Tibial artery (tissue), 4 donors: ENCODE measurements around the gene TGFBRAP1.
A peak's percentile ranks its signal among the peaks of the same experiment; 100 is the strongest.

Experiments
- DNase-seq, 2 donors: peaks; one replicate each; pipeline ENCODE4 v3.0.0-alpha.2; 2019
- H3K27ac ChIP-seq, 2 donors: fragments of 200-600 bp; sonication (generic) in 1 of 2; 1 replicate in 1 of 2; 2 replicates in 1 of 2; pipeline ENCODE4 v1.5.1; 2018 to 2019; ENCODE audit warnings: mild to moderate bottlenecking in 1 of 2
- H3K27me3 ChIP-seq, 2 donors: fragments of 200-600 bp; sonication (generic) in 1 of 2; one replicate each; pipeline versions ENCODE4 v1.5.1 to v1.6.0; 2016 to 2019
- H3K36me3 ChIP-seq, 3 donors: fragments of 200-600 bp; sonication (generic) in 2 of 3; one replicate each; pipeline ENCODE4 v1.5.1; 2016 to 2019; ENCODE audit warnings: mild to moderate bottlenecking in 2 of 3
- H3K4me1 ChIP-seq, 4 donors: fragments of 200-600 bp; sonication (generic) in 2 of 4; 1 replicate in 3 of 4; 2 replicates in 1 of 4; pipeline ENCODE4 v1.5.1; 2016 to 2019
- H3K4me3 ChIP-seq, 2 donors: fragments of 200-600 bp; sonication (generic) in 1 of 2; 1 replicate in 1 of 2; 2 replicates in 1 of 2; pipeline ENCODE4 v1.5.1; 2018 to 2019; ENCODE audit warnings: mild to moderate bottlenecking in 2 of 2
- H3K9me3 ChIP-seq, 3 donors: fragments of 200-600 bp; sonication (generic) in 1 of 3; one replicate each; pipeline ENCODE4 v1.5.1; 2016 to 2019
- intact Hi-C: fragments of 100-400 bp; cut with DNase I; formaldehyde crosslinking; loops from one replicate; pipeline ENCODE4 v1.15.0; 2023; ENCODE audit warnings: low total_unique reads
- TF ChIP-seq, protein P1 (sequence below), 2 experiments: fragments of 200-600 bp in 1 of 2; fragments of 450-650 bp in 1 of 2; IDR thresholded peaks; one replicate each; pipeline ENCODE4 v1.5.1; 2017 to 2019; ENCODE audit warnings: antibody characterized with exemption in 2 of 2, mild to moderate bottlenecking in 1 of 2, moderate library complexity in 1 of 2

TGFBRAP1 gene

DNA sequence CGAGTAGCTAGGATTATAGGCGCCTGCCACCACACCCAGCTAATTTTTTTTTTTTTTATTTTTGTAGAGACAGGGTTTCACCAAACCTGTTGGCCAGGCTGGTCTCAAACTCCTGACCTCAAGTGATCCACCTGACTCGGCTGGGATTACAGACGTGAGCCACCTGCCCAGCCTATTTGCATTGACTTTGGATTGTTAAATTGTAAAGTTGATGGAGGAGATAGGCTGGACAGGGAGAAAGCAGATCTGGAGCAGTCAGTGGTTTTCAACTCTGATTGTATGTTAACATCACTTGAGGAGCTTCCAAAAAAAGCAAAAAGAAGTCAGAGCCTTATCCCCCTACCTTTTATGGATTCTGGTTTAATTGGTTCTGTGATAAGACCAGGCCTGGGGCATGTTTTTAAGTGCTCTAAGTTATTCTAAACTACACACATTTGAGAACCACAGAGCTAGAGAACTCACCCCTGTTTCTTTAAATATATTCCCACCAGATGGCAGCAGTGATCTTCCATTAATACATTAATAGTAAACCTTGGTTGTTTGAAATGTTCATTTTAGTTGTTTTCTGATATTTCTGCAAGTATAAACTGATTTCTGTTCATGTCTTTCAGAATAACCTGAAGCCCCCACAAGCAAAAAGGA, 15.3 kb upstream of the TGFBRAP1 start:
- H3K27ac ChIP-seq = no peak overlapping the region
- H3K4me1 ChIP-seq = no peaks in the 10 kb centered on the region
- H3K27me3 ChIP-seq = no peaks in the 10 kb centered on the region
- H3K36me3 ChIP-seq = peaks cover 70 to 87% (median 84%) of the 10 kb centered on the region in 3 donors
- intact Hi-C loops = no loop called here
- H3K9me3 ChIP-seq = no peaks in the 10 kb centered on the region
- TF ChIP-seq, protein P1, sequence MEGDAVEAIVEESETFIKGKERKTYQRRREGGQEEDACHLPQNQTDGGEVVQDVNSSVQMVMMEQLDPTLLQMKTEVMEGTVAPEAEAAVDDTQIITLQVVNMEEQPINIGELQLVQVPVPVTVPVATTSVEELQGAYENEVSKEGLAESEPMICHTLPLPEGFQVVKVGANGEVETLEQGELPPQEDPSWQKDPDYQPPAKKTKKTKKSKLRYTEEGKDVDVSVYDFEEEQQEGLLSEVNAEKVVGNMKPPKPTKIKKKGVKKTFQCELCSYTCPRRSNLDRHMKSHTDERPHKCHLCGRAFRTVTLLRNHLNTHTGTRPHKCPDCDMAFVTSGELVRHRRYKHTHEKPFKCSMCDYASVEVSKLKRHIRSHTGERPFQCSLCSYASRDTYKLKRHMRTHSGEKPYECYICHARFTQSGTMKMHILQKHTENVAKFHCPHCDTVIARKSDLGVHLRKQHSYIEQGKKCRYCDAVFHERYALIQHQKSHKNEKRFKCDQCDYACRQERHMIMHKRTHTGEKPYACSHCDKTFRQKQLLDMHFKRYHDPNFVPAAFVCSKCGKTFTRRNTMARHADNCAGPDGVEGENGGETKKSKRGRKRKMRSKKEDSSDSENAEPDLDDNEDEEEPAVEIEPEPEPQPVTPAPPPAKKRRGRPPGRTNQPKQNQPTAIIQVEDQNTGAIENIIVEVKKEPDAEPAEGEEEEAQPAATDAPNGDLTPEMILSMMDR (IDR thresholded peaks at IDR 0.05) = peak; percentile 11 to 35
- DNase-seq = no peak
- H3K4me3 ChIP-seq = no peak overlapping the region

DNA sequence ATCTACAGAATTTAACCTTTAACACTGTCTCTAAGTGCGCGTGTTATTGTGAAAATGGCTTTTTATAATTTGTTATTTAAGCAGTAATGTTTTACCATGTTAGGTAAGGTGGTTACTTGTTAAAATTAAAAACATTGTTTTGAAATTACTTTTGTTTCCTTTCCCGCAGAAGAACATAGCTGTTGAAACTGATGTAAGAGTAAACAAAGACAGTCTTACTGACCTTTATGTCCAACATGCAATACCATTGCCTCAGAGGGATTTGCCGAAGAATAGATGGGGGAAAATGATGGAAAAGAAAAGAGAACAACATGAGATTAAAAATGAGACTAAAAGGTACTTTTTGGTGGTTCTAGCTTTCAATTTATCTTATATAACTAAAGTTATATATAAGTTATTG, 9.9 kb upstream of the TGFBRAP1 start:
- Histone ChIP-seq H3K27ac (no peak overlapping the region), H3K27me3 (no peaks in the 10 kb centered on the region), H3K9me3 (no peaks in the 10 kb centered on the region), H3K4me3 (no peak overlapping the region), H3K36me3 (peaks cover 30 to 46% (median 39%) of the 10 kb centered on the region in 3 donors), H3K4me1 (peaks cover 0 to 23% (median 19%) of the 10 kb centered on the region in 4 donors)
- no peak for DNase-seq
- intact Hi-C loops = no loop called here
- TF ChIP-seq, protein P1 (IDR thresholded peaks at IDR 0.05) = no peak

DNA sequence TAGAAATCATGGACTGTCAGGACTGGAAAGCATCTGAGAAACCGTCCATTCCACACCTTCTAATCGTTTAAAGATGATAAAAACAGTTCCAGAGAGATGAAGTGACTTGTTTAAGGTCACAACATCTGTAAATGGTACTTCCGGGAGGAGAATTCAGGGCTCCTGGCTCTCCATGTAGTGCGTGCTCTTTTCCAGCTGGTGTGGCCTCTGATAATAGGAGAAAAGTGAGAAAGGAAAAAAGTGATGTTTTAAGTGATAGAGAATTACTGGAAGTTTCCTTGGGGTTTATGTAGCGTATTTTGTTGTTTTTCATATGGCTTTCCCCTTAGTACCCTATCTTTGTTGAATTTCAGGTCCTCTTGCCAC, 8.5 kb upstream of the TGFBRAP1 start:
- H3K4me3 ChIP-seq = peak overlapping the region; percentile 65 to 83
- no peak for DNase-seq
- intact Hi-C loops = no loop called here
- no peaks in the 10 kb centered on the region for H3K9me3 ChIP-seq
- H3K27ac ChIP-seq = peak overlapping the region; percentile 91 to 92
- peaks cover 24 to 33% (median 27%) of the 10 kb centered on the region in 3 donors for H3K36me3 ChIP-seq
- TF ChIP-seq, protein P1 (IDR thresholded peaks at IDR 0.05) = no peak
- H3K27me3 ChIP-seq = no peaks in the 10 kb centered on the region
- peaks cover 0 to 23% (median 19%) of the 10 kb centered on the region in 4 donors for H3K4me1 ChIP-seq

DNA sequence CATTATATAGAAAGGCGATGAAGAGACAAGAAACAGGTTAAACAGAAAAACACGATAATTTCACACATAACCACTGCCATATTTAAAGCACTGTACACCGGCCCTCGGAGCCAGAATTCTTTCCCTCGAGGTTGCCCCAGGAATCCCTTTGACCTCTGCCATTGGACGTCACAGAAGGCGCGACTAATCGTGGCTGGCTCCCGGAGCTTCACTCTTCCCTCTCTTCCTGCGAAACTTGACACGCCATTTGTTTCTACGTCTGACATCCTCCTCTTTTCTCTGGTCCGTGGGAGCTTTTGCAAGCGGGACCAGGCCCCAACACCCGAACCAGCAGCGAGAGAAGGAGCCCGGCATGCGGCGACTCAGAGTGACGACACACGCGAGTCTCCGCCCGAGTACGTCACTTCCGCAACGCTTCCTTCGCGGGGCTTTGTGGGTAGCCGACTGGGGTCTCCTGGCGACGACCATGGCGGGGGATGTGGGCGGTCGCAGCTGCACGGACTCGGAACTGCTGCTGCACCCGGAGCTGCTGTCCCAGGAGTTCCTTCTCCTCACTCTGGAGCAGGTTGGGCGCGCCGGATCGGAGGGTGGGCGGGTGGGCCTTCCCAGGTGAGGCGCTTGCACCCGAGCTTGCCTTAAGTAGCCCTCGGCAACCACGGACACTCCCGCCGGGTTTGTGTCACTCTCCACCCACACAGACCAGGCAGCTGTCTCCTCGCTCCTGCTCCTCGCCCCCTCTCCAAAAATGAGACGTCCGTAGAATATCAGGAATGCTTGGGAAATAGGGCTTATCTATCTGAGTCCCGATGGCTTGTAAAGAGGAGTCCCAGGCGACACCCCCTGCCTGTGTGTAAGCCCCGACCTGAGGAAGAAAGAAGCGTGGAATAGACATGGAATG, 7.8 kb upstream of the TGFBRAP1 start, which contains the start of gene C2orf49:
TSS of gene C2orf49 (plus strand) at position 419 of the 898 bp plus-strand sequence. CDS start at position 467, 48 bp downstream.
- TF ChIP-seq, protein P1 (IDR thresholded peaks at IDR 0.05) = peak in 1 of 2 experiments; percentile 13
- Histone ChIP-seq H3K27ac (peak within 1 kb of the TSS; percentile 91 to 92), H3K27me3 (no peaks in the 10 kb centered on the region), H3K9me3 (no peaks in the 10 kb centered on the region), H3K4me3 (peak within 1 kb of the TSS; percentile 65 to 83), H3K36me3 (peaks cover 18 to 27% (median 22%) of the 10 kb centered on the region in 3 donors), H3K4me1 (peaks cover 0 to 23% (median 19%) of the 10 kb centered on the region in 4 donors)
- intact Hi-C loops = no loop called here
- peak; percentile 81 to 89 for DNase-seq

DNA sequence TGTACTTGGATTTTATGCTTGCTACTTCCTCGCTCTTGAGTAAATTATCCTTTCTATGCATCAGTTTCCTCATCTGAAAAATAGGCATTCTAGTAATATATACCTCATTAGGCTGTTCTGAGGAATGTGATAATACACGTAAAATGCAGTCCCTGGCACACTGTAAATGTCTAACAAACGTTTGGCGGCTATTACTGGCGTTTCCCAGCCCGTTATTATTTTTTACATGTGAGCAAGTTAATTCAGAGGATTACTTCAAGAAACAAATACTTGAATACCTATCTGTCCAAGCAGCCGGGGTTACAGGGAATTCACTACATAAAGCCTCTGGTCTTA, 7.2 kb upstream of the TGFBRAP1 start:
- TF ChIP-seq, protein P1 (IDR thresholded peaks at IDR 0.05) = no peak
- Histone ChIP-seq H3K4me1 (peaks cover 0 to 23% (median 19%) of the 10 kb centered on the region in 4 donors), H3K4me3 (peak overlapping the region; percentile 65 to 83), H3K27ac (peak overlapping the region; percentile 91 to 92), H3K27me3 (no peaks in the 10 kb centered on the region), H3K36me3 (peaks cover 12 to 21% (median 16%) of the 10 kb centered on the region in 3 donors), H3K9me3 (no peaks in the 10 kb centered on the region)
- intact Hi-C loops = no loop called here
- no peak for DNase-seq
